ENCODE results near the gene CEP131.
"Not testable (repeated sequence)": the region's sequence is repeated elsewhere in the genome, so short reads cannot be mapped to it uniquely, and the experiment has no call there.

The CEP131 gene

DNA sequence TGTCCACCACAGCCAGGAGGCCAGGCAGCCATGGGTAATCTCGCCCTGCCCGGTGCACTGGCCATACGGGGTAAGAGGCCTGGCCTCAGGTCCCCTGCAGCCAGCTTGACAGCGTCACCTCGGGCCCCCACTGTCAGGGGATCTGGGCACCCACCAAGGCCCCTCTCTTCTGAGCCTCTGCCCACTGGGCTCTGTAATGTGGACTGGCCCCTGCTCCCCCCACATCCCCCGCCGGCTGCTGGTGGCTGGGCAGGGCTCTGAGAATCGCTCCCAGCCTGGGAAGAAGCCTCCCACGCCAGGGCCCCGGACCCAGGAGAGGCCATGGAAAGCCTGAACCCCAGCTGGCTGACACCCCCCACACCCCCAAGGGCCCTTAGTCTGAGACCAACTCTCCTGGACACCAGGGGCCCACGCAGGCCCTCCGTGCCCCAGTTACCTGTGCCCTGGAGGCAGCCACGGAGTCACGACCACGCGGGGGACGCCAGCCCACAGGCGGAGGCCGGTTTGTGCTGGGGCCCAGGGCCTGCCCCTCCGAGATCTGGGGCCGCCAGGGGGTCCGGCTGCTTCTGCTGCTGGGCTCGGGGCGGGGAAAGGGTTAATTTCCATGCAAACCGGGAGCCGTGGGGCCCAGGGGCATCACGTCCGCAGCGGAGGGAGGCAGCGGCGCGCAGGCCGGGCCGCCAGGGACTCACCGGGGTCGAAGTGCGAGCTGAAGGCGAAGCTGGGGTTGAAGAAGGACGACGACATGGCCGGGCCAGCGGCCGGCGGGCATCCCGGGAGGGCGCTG is 57.3 kb downstream of the CEP131 start, which contains the start of gene PVALEF:
PVALEF (plus strand) TSS at position 262 of the 787 bp plus-strand sequence. CDS start 15,720 bp downstream, outside the sequence.
- no peak for DNase-seq (ENCODE audit: low read depth, low spot score)

- DNase-seq (ENCODE audit: low read depth, low spot score): no peak
Measured at GRCh38 chr17:81164371-81165245, 58.2 kb downstream of the CEP131 start.

GRCh38 chr17:81163703-81164370 is 58.9 kb downstream of the CEP131 start:
- no peak for DNase-seq (ENCODE audit: low read depth, low spot score)

DNA sequence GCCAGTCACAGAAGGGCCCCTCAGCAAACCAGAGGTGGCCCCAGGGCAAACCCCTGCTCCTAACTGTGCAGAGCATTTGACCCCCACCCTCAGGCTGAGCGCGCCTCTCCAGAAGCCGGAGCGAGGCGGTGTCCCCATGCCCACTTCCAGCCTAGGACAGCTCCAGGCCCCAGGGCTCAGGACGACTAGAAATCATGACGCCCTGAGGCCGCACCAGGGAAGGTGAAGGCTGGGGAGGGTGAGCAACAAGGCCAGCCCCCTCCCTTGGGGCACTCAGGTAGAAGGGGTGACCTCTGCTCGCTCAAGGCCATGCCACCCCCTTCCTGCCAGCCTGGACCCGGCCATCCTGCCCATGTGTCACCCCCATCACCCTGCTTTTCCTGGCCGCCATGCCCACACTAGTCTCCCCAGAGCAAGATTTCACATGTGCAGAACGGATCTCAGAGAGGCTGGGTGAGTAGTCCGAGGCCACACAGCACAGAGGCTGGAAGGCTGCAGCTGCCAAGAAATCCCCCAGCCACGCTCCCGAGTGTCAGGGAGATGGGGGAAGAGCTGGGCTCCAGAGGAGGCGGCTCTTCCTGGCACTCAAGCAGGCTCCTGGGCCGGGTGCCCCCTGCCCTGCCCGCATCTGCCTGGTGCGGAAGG is 59.6 kb downstream of the CEP131 start:
- DNase-seq (ENCODE audit: low read depth, low spot score): no peak

GRCh38 chr17:81162491-81162890 is 60.3 kb downstream of the CEP131 start:
- DNase-seq (ENCODE audit: low read depth, low spot score): no peak

- no peak for DNase-seq (ENCODE audit: low read depth, low spot score)
Measured at GRCh38 chr17:81161972-81162371, 60.8 kb downstream of the CEP131 start.

GRCh38 chr17:81161536-81161935 is 61.2 kb downstream of the CEP131 start:
- no peak for DNase-seq (ENCODE audit: low read depth, low spot score)

DNA sequence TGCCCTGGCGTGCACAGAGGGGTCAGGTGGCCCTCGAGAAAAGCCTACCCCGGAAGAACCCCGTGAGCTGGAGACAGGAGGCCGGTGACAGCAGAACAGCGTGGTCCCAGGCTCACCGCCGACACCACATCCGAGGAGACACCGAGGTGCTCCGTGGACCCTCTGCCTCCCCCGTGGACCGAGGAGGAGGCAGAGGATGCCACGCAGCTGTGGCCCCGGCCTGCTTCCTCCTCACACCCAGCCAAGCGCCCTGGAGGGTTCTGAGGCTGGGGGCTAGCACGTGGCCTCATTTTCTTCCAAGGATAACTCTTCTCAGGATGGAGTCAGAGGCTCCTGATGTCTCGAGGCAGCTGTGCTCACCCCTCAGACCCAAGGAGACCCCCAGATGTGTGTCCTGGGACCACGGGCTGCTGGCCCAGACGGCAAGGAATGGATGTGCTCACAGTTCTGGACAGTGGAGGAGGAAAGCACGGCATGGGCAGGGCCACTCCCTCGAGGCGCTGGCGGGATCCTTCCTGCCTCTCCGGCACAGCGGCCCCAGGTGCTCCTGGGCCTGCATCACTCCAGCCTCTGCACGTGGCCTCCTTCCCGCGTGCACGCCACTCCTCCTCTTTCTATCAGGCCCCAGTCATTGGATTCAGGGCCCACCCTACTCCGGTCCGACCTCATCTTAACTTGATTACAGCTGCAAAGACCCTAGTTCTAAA is 61.9 kb downstream of the CEP131 start:
- no peak for DNase-seq (ENCODE audit: low read depth, low spot score)

GRCh38 chr17:81160306-81160705 is 62.5 kb downstream of the CEP131 start:
- DNase-seq (ENCODE audit: low read depth, low spot score): no peak

GRCh38 chr17:81159611-81160265 is 63.0 kb downstream of the CEP131 start:
- no peak for DNase-seq (ENCODE audit: low read depth, low spot score)

GRCh38 chr17:81158688-81159590 is 63.8 kb downstream of the CEP131 start:
- no peak for DNase-seq (ENCODE audit: low read depth, low spot score)

DNA sequence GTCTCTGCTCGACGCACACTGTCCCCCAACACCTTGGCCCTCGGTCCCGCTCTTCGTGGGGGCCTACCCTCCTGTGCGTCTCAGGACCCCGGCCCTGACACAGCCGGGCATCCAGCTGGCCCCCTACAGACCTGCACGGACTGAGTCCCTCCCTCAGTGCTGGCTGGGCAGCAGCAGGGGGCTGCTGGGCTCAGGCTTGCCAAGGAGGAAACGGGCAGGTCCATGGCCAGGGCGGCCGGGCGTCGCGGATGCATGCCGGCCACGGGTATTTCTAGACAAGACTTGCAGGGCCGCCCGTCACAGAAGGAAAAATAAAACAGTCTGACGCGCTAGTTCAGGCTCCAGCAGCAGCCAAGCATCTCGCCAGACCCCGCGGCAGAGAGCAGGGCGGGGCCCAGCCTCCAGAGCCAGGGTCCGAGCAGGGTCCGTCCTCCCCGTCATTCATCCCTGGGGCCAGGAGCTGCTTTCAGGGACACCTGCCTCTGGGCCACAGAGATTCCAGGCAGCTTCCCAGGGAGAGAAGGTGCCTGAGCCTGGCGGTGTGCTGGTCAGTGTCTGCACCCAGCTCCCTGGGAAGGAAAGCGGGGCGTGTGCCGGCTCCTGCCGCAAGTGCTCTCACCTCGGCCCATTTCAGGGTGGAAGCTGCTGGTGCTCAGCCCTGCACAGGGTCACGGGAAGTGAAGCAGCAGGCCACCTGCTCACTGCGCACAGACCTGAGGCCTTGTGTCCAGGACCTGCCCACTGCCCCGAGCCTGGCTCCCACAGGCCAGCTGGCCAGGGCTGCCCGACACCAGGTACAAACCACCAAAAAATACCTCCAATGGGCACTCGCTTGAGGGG is 64.7 kb downstream of the CEP131 start:
- DNase-seq (ENCODE audit: low read depth, low spot score): no peak

DNA sequence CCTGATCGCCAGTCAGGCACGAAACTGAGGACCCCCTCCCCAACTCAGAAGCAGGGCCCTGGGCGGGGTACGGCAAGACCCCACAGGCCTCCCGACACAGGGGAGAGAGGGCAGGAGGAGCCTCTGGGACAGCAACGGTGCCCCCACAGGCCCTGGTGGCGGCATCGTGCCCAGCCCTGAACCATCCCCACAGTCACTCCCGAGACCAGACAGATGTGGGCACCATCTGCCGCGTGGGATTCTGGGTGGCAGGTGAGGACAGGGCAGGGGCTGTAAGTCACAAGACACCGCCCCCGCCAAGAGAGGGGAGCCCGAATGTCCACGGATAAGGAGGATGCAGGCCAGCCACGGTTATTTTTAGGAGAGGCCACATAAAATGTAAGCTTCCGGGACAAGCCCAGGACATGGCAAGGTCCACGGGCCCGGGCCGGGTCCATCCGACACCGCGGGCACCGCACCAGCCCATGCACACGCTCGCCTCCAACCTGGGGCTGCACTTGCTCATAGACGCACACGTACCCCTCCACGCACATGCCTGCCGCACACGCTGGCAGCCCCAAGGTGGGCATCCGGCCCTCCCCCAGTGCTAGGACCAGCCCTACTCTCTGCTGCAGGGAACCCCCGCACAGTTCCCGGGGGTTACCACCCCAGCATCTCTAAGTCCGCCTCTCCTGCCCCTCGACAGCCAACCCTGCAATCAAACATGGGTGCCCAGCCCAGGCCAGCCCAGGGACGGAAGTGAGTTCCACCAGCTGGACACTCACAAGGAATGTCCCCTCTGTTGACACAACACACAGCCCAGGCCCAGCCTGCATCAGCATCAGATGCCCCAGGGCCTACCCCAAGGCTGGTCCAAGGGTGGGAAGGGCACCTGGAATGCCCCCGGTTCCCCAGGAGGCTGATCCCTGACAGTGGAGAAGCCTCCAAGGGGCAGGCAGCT is 65.6 kb downstream of the CEP131 start:
- no peak for DNase-seq (ENCODE audit: low read depth, low spot score)

- no peak for DNase-seq (ENCODE audit: low read depth, low spot score)
Measured at GRCh38 chr17:81154961-81155360, 67.8 kb downstream of the CEP131 start.

GRCh38 chr17:81154016-81154415 is 68.7 kb downstream of the CEP131 start:
- DNase-seq (ENCODE audit: low read depth, low spot score): not testable (repeated sequence)

GRCh38 chr17:81153340-81153803 is 69.4 kb downstream of the CEP131 start:
- DNase-seq (ENCODE audit: low read depth, low spot score): no peak

GRCh38 chr17:81152288-81152828 is 70.4 kb downstream of the CEP131 start:
- DNase-seq (ENCODE audit: low read depth, low spot score): no peak
